A673 (cell line): Measurements from ENCODE around the gene ARSB. TPM values are rescaled to one million over a fixed set of nuclear protein-coding genes. Genes with fewer than 3 reads are reported as not detected.

Experiments used
- BruUV-seq: library from RNA; stranded (reverse); fragments of 400-500 nt; replicated peaks from 2 replicates; lab custom pipeline; 2021; lab: Mats Ljungman, UMichigan
- CTCF ChIA-PET: fragments of 300-600 bp; sonication (Branson Sonifier 250); formaldehyde crosslinking; loops from one replicate; lab custom pipeline; 2022; ENCODE audit warnings: antibody characterized with exemption; lab: Charles Lee
- POLR2A ChIA-PET: fragments of 300-600 bp; sonication (Branson Sonifier 250); formaldehyde crosslinking; loops from one replicate; lab custom pipeline; 2022; ENCODE audit warnings: antibody characterized with exemption; ENCODE audit not compliant: low non-redundant PET; lab: Charles Lee
- DNase-seq: peaks from one replicate; pipeline ENCODE4 v3.0.0-alpha.2; 2015; ENCODE audit warnings: low spot score
- H3K27ac ChIP-seq: fragments of 200-600 bp; sonication (generic); 2 replicates; pipeline ENCODE4 v1.5.1; 2016; ENCODE audit warnings: mixed run types, low read depth, mild to moderate bottlenecking, mixed read lengths, antibody characterized with exemption, low read length; ENCODE audit not compliant: poor library complexity, severe bottlenecking
- H3K27me3 ChIP-seq: fragments of 200-600 bp; sonication (generic); replicated peaks from 2 replicates; pipeline ENCODE4 v1.6.1; 2017; ENCODE audit warnings: mixed run types, low read depth, mild to moderate bottlenecking, mixed read lengths, antibody characterized with exemption, low read length; ENCODE audit not compliant: insufficient read depth, poor library complexity
- H3K36me3 ChIP-seq: fragments of 200-600 bp; sonication (generic); 2 replicates; pipeline ENCODE4 v1.6.1; 2016; ENCODE audit warnings: mixed run types, mild to moderate bottlenecking, mixed read lengths, antibody characterized with exemption, low read length; ENCODE audit not compliant: insufficient read depth, poor library complexity, severe bottlenecking
- H3K4me1 ChIP-seq: fragments of 200-600 bp; sonication (generic); 2 replicates; pipeline ENCODE4 v1.6.1; 2017; ENCODE audit warnings: mixed run types, mild to moderate bottlenecking, mixed read lengths, antibody characterized with exemption, low read length; ENCODE audit not compliant: insufficient read depth, poor library complexity, severe bottlenecking
- H3K4me3 ChIP-seq: fragments of 200-600 bp; sonication (generic); 2 replicates; pipeline ENCODE4 v1.5.1; 2016; ENCODE audit warnings: low read depth, mixed run types, mild to moderate bottlenecking, mixed read lengths, low read length; ENCODE audit not compliant: poor library complexity, severe bottlenecking
- H3K9me3 ChIP-seq: fragments of 200-600 bp; sonication (generic); 2 replicates; pipeline ENCODE4 v1.6.1; 2016; ENCODE audit warnings: mixed run types, low read depth, mild to moderate bottlenecking, mixed read lengths, antibody characterized with exemption, low read length; ENCODE audit not compliant: poor library complexity, severe bottlenecking
- CTCF ChIP-seq: fragments of 300-800, 200-600 bp; sonication (generic); conservative IDR thresholded peaks from 2 replicates; pipeline ENCODE4 v1.5.1; 2017; ENCODE audit warnings: low read depth, mild to moderate bottlenecking, antibody characterized with exemption, low read length, moderate library complexity, mixed read lengths
- EZH2 ChIP-seq: fragments of 200-600 bp; sonication (generic); IDR thresholded peaks from 2 replicates; pipeline ENCODE4 v1.6.1; 2017; ENCODE audit warnings: borderline replicate concordance, low read depth, mild to moderate bottlenecking, mixed read lengths, antibody characterized with exemption, low read length; ENCODE audit not compliant: poor library complexity, severe bottlenecking
- intact Hi-C: fragments of 100-400 bp; cut with micrococcal nuclease; formaldehyde crosslinking; loops from one replicate; pipeline ENCODE4 v1.10.0; 2022; ENCODE audit not compliant: unreplicated experiment
- total RNA-seq: library from RNA; stranded (reverse); gene quantifications from 2 replicates; pipeline ENCODE4 v1.2.3, GENCODE V29; 2021

The ARSB gene
- total RNA-seq, 1 experiment from 2014 or later = 16.8 TPM

- Histone ChIP-seq H3K27ac (no peak overlapping the region), H3K27me3 (no peaks in the 10 kb centered on the region), H3K4me1 (no peaks in the 10 kb centered on the region), H3K36me3 (no peaks in the 10 kb centered on the region), H3K4me3 (no peak overlapping the region), H3K9me3 (no peaks in the 10 kb centered on the region)
- TF ChIP-seq CTCF = no peak
- TF ChIP-seq EZH2 = no peak
- ChIA-PET POLR2A (no interaction called here), CTCF (no interaction called here)
- intact Hi-C loops = loop anchor here (2.0 to 10.0 kb wide), 2 partner anchors 351 to 413 kb away; no protein-coding TSS in a partner anchor
- BruUV-seq = no TSS peak
- DNase-seq = no peak
These were observed 97.6 kb downstream of the ARSB start for GRCh38 chr5:78887384-78888118.

GRCh38 chr5:78886341-78887230 is 98.5 kb downstream of the ARSB start:
- ChIA-PET CTCF (interaction anchor here (1.3 kb wide), 2 partner anchors 79 to 419 kb away, joined by 3 to 4 read pairs; no protein-coding TSS in a partner anchor), POLR2A (no interaction called here)
- intact Hi-C loops = loop anchor here (2.0 to 10.0 kb wide), 2 partner anchors 350 to 412 kb away; no protein-coding TSS in a partner anchor
- Histone ChIP-seq H3K4me3 (no peak overlapping the region), H3K9me3 (no peaks in the 10 kb centered on the region), H3K4me1 (no peaks in the 10 kb centered on the region), H3K36me3 (no peaks in the 10 kb centered on the region), H3K27me3 (no peaks in the 10 kb centered on the region), H3K27ac (no peak overlapping the region)
- DNase-seq = peak; percentile 22
- no TSS peak for BruUV-seq
- TF ChIP-seq EZH2 = no peak
- peak; percentile 74 for TF ChIP-seq CTCF

GRCh38 chr5:78881884-78882283 is 103.2 kb downstream of the ARSB start:
- DNase-seq = no peak
- intact Hi-C loops = loop anchor here (10.0 kb wide), 1 partner anchor 407 kb away; no protein-coding TSS in a partner anchor
- TF ChIP-seq CTCF (no peak), EZH2 (no peak)
- CTCF ChIA-PET = no interaction called here
- POLR2A ChIA-PET = no interaction called here
- Histone ChIP-seq H3K27me3 (no peaks in the 10 kb centered on the region), H3K4me1 (no peaks in the 10 kb centered on the region), H3K27ac (no peak overlapping the region), H3K36me3 (no peaks in the 10 kb centered on the region), H3K4me3 (no peak overlapping the region), H3K9me3 (no peaks in the 10 kb centered on the region)
- BruUV-seq = no TSS peak
